ENCODE data around the gene ALAD. TPM values are rescaled to one million over a fixed set of nuclear protein-coding genes. Genes with fewer than 3 reads are reported as not detected.

ALAD gene
- total RNA-seq, 1 experiment from 2014 or later: 18.9 TPM

- ChIA-PET POLR2A (ENCODE audit: low non-redundant PET) (no interaction called here), CTCF (no interaction called here)
- Histone ChIP-seq H3K4me3 (ENCODE audit: low read depth, low read length, poor library complexity, severe bottlenecking) (no peak overlapping the region), H3K9me3 (ENCODE audit: low read depth, low read length, poor library complexity, severe bottlenecking) (no peaks in the 10 kb centered on the region), H3K4me1 (ENCODE audit: insufficient read depth, low read length, poor library complexity, severe bottlenecking) (no peaks in the 10 kb centered on the region), H3K36me3 (ENCODE audit: insufficient read depth, low read length, poor library complexity, severe bottlenecking) (no peaks in the 10 kb centered on the region), H3K27ac (ENCODE audit: low read depth, low read length, poor library complexity, severe bottlenecking) (no peak overlapping the region), H3K27me3 (replicated peaks; ENCODE audit: insufficient read depth, low read depth, low read length, poor library complexity) (peaks cover 44% of the 10 kb centered on the region)
- TF ChIP-seq CTCF (conservative IDR thresholded peaks at IDR 0.05; ENCODE audit: low read depth, low read length): no peak
- no TSS peak for BruUV-seq (replicated peaks)
- intact Hi-C loops (cut with micrococcal nuclease; ENCODE audit: unreplicated experiment): no loop called here
- DNase-seq (ENCODE audit: low spot score): no peak
Measured at GRCh38 chr9:113350937-113351336, 50.1 kb downstream of the ALAD start.

- ChIA-PET CTCF (no interaction called here), POLR2A (ENCODE audit: low non-redundant PET) (no interaction called here)
- H3K27ac ChIP-seq (ENCODE audit: low read depth, low read length, poor library complexity, severe bottlenecking): no peak overlapping the region
- TF ChIP-seq CTCF (conservative IDR thresholded peaks at IDR 0.05; ENCODE audit: low read depth, low read length) (no peak), EZH2 (IDR thresholded peaks at IDR 0.05; ENCODE audit: borderline replicate concordance, low read depth, low read length, poor library complexity, severe bottlenecking) (peak; percentile 41)
- peaks cover 42% of the 10 kb centered on the region for H3K27me3 ChIP-seq (replicated peaks; ENCODE audit: insufficient read depth, low read depth, low read length, poor library complexity)
- DNase-seq (ENCODE audit: low spot score): no peak
- no TSS peak for BruUV-seq (replicated peaks)
- no peaks in the 10 kb centered on the region for H3K36me3 ChIP-seq (ENCODE audit: insufficient read depth, low read length, poor library complexity, severe bottlenecking)
- intact Hi-C loops (cut with micrococcal nuclease; ENCODE audit: unreplicated experiment): no loop called here
- peak overlapping the region; percentile 43 for H3K4me3 ChIP-seq (ENCODE audit: low read depth, low read length, poor library complexity, severe bottlenecking)
- H3K4me1 ChIP-seq (ENCODE audit: insufficient read depth, low read length, poor library complexity, severe bottlenecking): no peaks in the 10 kb centered on the region
- no peaks in the 10 kb centered on the region for H3K9me3 ChIP-seq (ENCODE audit: low read depth, low read length, poor library complexity, severe bottlenecking)
Measured at GRCh38 chr9:113350107-113350661, 50.9 kb downstream of the ALAD start.

GRCh38 chr9:113349445-113350094, 51.5 kb downstream of the ALAD start, which contains the start of gene BSPRY:
TSS of gene BSPRY (plus strand) at chr9:113349541. CDS start at chr9:113349580, 39 bp downstream.
- DNase-seq (ENCODE audit: low spot score): no peak
- POLR2A ChIA-PET (ENCODE audit: low non-redundant PET): no interaction called here
- H3K4me3 ChIP-seq (ENCODE audit: low read depth, low read length, poor library complexity, severe bottlenecking): peak within 1 kb of the TSS; percentile 43

More at GRCh38 chr9:113349445-113350094, 51.5 kb downstream of the ALAD start, which contains the start of gene BSPRY:
- no peaks in the 10 kb centered on the region for H3K4me1 ChIP-seq (ENCODE audit: insufficient read depth, low read length, poor library complexity, severe bottlenecking)
- no peak for TF ChIP-seq CTCF (conservative IDR thresholded peaks at IDR 0.05; ENCODE audit: low read depth, low read length)
- no peak for TF ChIP-seq EZH2 (IDR thresholded peaks at IDR 0.05; ENCODE audit: borderline replicate concordance, low read depth, low read length, poor library complexity, severe bottlenecking)
- intact Hi-C loops (cut with micrococcal nuclease; ENCODE audit: unreplicated experiment): no loop called here
- H3K36me3 ChIP-seq (ENCODE audit: insufficient read depth, low read length, poor library complexity, severe bottlenecking): no peaks in the 10 kb centered on the region
- CTCF ChIA-PET: no interaction called here
- BruUV-seq (replicated peaks): no TSS peak
- H3K27ac ChIP-seq (ENCODE audit: low read depth, low read length, poor library complexity, severe bottlenecking): no peak within 1 kb of the TSS
- peaks cover 42% of the 10 kb centered on the region for H3K27me3 ChIP-seq (replicated peaks; ENCODE audit: insufficient read depth, low read depth, low read length, poor library complexity)
- H3K9me3 ChIP-seq (ENCODE audit: low read depth, low read length, poor library complexity, severe bottlenecking): no peaks in the 10 kb centered on the region
